BE2C (cell line): ENCODE results near the gene DAD1.

Experiments
- DNase-seq: peaks from one replicate; pipeline ENCODE4 v3.0.0-alpha.2; 2020
- H3K27me3 ChIP-seq: fragments of 250-450 bp; sonication (Bioruptor Pico); 2 replicates; pipeline ENCODE4 v1.5.1; 2020; ENCODE audit warnings: mild to moderate bottlenecking
- H3K36me3 ChIP-seq: fragments of 250-450 bp; sonication (Bioruptor Pico); 2 replicates; pipeline ENCODE4 v1.5.1; 2020; ENCODE audit warnings: mild to moderate bottlenecking
- H3K4me1 ChIP-seq: fragments of 250-450 bp; sonication (Bioruptor Pico); 2 replicates; pipeline ENCODE4 v1.5.1; 2020
- H3K4me3 ChIP-seq: 2 replicates; pipeline ENCODE4 v1.5.1; 2011; ENCODE audit warnings: low read depth, low read length
- H3K9me3 ChIP-seq: fragments of 250-450 bp; sonication (Bioruptor Pico); 2 replicates; pipeline ENCODE4 v1.5.1; 2020
- TF ChIP-seq, protein P1 (sequence below): IDR thresholded peaks from 2 replicates; pipeline ENCODE4 v1.5.1; 2012; ENCODE audit warnings: mild to moderate bottlenecking, low read depth, low read length

The DAD1 gene

DNA sequence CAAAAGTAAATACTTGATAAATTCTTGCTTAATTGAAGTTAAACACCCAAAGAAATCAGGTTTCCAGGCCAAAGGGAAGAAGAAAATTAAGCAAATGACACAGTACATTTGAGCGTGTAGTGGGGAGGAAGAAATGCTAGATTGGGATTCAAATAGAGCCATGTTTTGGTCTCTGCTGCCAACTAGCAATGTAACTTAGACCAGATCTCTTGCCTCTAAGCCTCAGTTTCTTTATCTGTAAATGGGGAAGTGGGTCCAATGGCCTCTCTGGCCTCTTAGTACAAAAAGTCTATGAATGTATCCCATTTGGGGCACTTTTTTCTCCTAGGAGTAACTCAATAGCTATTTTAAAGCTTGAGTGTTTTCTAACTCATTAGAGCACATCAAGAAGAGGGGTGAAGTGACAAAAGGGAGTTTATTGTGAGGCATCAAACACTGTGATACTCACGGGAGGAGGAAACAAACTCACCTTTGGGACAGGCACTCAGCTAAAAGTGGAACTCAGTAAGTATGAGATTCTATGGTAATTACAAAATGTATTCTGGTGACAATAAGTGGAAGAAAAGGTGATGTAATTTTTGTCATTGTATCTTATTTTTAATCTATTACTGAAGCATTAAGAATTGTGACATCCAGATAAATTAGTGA lies 55.8 kb downstream of the DAD1 start:
- no peak for DNase-seq
- TF ChIP-seq, protein P1, sequence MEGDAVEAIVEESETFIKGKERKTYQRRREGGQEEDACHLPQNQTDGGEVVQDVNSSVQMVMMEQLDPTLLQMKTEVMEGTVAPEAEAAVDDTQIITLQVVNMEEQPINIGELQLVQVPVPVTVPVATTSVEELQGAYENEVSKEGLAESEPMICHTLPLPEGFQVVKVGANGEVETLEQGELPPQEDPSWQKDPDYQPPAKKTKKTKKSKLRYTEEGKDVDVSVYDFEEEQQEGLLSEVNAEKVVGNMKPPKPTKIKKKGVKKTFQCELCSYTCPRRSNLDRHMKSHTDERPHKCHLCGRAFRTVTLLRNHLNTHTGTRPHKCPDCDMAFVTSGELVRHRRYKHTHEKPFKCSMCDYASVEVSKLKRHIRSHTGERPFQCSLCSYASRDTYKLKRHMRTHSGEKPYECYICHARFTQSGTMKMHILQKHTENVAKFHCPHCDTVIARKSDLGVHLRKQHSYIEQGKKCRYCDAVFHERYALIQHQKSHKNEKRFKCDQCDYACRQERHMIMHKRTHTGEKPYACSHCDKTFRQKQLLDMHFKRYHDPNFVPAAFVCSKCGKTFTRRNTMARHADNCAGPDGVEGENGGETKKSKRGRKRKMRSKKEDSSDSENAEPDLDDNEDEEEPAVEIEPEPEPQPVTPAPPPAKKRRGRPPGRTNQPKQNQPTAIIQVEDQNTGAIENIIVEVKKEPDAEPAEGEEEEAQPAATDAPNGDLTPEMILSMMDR = no peak
- Histone ChIP-seq H3K27me3 (no peaks in the 10 kb centered on the region), H3K36me3 (no peaks in the 10 kb centered on the region), H3K4me1 (peaks cover 6% of the 10 kb centered on the region; the same call in 1 of the 2 replicates), H3K9me3 (no peaks in the 10 kb centered on the region), H3K4me3 (no peak overlapping the region)

DNA sequence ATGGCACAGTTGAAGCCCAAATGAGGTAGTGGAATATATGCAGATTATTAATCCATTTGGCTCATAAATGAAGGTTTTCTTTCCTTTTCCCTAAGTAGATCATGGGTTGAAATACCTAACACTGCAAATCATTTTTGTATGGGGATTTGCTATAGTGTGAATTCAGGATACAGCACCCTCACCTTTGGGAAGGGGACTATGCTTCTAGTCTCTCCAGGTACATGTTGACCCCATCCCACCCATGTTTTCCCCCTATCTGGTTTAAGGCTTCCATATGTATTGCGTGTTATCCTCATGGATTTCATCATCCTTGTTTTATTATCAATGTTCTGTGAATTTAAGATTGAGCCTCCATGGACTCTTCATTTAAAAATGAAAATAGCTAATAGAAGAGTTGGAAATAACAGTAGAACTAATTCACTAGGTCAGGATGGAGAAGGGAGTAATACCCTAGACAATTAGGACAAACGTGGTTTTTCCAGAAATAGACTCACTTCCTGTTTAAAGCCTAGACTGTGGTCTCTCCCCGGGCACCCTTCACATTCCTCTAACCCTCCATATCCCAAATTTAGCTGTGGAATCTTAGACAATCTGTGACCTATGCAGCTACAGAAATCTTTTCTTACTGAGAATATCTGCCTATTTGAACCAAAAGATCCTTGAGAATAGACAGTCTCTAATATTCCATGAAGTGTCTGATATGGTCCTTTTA lies 56.5 kb downstream of the DAD1 start:
- Histone ChIP-seq H3K27me3 (no peaks in the 10 kb centered on the region), H3K4me3 (no peak overlapping the region), H3K36me3 (no peaks in the 10 kb centered on the region), H3K9me3 (no peaks in the 10 kb centered on the region), H3K4me1 (peaks cover 6% of the 10 kb centered on the region; the same call in 1 of the 2 replicates)
- DNase-seq = no peak
- TF ChIP-seq, protein P1 = no peak

DNA sequence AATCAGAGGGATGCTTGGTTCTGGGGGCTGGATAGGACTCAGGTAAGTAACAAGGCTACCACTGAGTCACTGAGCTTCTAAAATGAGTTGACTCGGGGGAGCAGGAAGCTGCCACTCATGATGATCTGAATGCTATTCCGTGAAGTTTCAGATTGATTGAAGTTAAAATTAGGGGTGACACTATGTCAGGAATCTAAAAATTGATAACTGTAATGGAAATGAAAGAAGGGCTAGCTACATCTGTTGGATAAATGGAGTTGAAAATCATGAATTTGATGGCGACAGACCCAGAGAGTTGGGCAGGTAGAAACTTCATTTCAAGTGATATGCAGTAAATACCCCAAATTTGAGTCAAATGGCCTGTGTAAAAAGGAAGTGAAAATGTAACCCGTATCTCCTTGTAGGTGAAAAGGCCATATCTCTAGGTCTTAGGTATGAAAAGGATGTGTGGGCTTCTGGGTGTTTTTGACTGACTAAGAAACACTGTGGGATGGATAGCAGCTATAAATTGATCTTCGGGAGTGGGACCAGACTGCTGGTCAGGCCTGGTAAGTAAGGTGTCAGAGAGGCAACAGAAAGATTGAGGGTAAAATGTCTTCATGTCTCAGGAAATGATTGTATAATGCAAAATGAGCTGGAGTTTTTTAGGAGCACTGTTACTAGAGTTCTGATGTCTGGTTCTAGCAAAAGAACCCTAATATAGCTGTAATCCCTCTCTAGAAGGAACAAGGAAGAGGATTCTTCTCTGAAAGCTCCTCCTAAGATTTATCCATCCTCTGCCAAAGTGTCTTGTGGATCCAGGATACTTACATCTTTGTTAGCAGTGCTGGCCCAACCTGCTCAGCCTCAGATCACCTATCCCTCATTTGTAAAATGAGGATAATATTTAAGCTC lies 57.3 kb downstream of the DAD1 start:
- no peaks in the 10 kb centered on the region for H3K36me3 ChIP-seq
- H3K27me3 ChIP-seq = no peaks in the 10 kb centered on the region
- H3K9me3 ChIP-seq = no peaks in the 10 kb centered on the region
- H3K4me3 ChIP-seq = no peak overlapping the region
- TF ChIP-seq, protein P1 = no peak
- no peak for DNase-seq
- peaks cover 6% of the 10 kb centered on the region; the same call in 1 of the 2 replicates for H3K4me1 ChIP-seq

DNA sequence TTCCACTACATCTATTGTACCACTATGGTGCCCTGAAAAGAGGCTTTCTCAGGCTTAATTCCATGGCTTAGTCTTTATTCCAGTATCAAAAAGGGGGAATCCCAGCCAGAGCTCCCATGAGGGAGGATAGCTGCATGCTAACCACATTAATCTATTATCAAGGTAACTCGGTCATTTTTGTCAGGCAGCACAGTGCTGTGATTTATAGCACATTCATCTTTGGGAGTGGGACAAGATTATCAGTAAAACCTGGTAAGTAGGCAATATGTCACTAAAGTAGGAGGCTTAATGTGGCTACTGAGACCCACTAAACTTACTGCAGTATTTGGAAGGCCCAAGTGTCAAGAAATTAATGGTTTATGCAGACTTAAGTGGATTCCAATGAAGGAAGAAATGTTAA lies 58.9 kb downstream of the DAD1 start:
- Histone ChIP-seq H3K36me3 (no peaks in the 10 kb centered on the region), H3K4me1 (peaks cover 6% of the 10 kb centered on the region; the same call in 1 of the 2 replicates), H3K9me3 (no peaks in the 10 kb centered on the region), H3K27me3 (no peaks in the 10 kb centered on the region), H3K4me3 (no peak overlapping the region)
- TF ChIP-seq, protein P1 = no peak
- no peak for DNase-seq

DNA sequence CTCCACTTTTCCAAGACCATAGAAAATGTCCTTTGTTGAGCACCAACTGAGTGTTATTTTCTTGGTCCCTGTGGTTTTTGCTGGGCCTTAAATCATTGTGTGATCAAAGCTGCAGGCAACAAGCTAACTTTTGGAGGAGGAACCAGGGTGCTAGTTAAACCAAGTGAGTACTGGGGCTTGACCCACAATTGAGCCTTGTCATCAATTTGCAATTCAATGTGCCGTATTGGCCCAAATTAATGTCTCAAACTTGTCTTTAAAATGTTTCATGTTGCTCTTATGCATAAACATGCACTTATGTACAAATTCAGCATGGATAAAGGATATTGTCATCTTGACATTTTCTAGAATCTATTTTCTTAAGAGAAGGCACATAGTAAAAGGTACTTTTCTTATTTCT lies 62.3 kb downstream of the DAD1 start:
- no peak for DNase-seq
- H3K27me3 ChIP-seq = no peaks in the 10 kb centered on the region
- H3K4me3 ChIP-seq = no peak overlapping the region
- TF ChIP-seq, protein P1 = no peak
- peaks cover 8% of the 10 kb centered on the region; the same call in 1 of the 2 replicates for H3K4me1 ChIP-seq
- no peaks in the 10 kb centered on the region for H3K36me3 ChIP-seq
- H3K9me3 ChIP-seq = no peaks in the 10 kb centered on the region
